Fibroblast of lung (primary cell): ENCODE data around the gene IFT22.
"Not testable (repeated sequence)": the region's sequence is repeated elsewhere in the genome, so short reads cannot be mapped to it uniquely, and the experiment has no call there.

Experiments
- EZH2 ChIP-seq: IDR thresholded peaks from 2 replicates; pipeline ENCODE4 v1.5.1; 2012; ENCODE audit warnings: low read length, control low read depth, mild to moderate bottlenecking; ENCODE audit errors: missing control alignments
- TF ChIP-seq, protein P1 (sequence below), 2 donors: IDR thresholded peaks in 1 of 2; conservative IDR thresholded peaks in 1 of 2; 1 replicate in 1 of 2; 2 replicates in 1 of 2; pipeline ENCODE4 v1.5.1; 2011 to 2012; ENCODE audit warnings: low read length in 2 of 2, control low read depth in 1 of 2, inconsistent platforms in 1 of 2, low read depth in 1 of 2, mild to moderate bottlenecking in 1 of 2

DNA sequence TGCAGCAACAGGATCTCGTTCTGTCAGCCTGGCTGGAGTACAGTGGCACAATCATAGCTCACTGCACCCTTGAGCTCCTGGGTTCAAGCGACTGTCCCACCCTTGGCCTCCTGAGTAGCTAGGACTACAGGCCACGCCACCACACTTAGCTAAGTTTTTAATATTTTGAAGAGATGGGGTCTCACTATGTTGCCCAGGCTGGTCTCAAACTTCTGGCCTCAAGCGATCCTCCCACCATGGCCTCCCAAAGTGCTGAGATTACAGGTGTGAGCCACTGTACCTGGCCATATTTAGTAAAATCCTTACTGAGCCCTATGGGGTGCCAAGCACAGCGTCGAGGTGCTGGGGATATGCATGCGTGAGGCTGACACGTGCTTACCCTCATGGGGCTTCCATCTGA, 40.7 kb downstream of the IFT22 start:
- TF ChIP-seq EZH2, result not testable (repeated sequence)
- TF ChIP-seq, protein P1, sequence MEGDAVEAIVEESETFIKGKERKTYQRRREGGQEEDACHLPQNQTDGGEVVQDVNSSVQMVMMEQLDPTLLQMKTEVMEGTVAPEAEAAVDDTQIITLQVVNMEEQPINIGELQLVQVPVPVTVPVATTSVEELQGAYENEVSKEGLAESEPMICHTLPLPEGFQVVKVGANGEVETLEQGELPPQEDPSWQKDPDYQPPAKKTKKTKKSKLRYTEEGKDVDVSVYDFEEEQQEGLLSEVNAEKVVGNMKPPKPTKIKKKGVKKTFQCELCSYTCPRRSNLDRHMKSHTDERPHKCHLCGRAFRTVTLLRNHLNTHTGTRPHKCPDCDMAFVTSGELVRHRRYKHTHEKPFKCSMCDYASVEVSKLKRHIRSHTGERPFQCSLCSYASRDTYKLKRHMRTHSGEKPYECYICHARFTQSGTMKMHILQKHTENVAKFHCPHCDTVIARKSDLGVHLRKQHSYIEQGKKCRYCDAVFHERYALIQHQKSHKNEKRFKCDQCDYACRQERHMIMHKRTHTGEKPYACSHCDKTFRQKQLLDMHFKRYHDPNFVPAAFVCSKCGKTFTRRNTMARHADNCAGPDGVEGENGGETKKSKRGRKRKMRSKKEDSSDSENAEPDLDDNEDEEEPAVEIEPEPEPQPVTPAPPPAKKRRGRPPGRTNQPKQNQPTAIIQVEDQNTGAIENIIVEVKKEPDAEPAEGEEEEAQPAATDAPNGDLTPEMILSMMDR (conservative IDR thresholded peaks at IDR 0.05 in 1 of 2, IDR thresholded peaks at IDR 0.05 in 1 of 2; ENCODE audit: low read depth in 1 of 2, low read length in 2 of 2), result not testable (repeated sequence)
